SK-N-MC (cell line): ENCODE data around the gene LILRB4.

Experiments
- EZH2 ChIP-seq: fragments of 200-600 bp; sonication (generic); IDR thresholded peaks from one replicate; pipeline ENCODE4 v1.6.1; 2017; ENCODE audit warnings: antibody characterized with exemption
- FOXP2 ChIP-seq: optimal IDR thresholded peaks from 2 replicates; pipeline ENCODE3; 2011; ENCODE audit warnings: mild to moderate bottlenecking, moderate library complexity; ENCODE audit not compliant: insufficient read depth; ENCODE audit errors: extremely low read length, control extremely low read depth
- POLR2AphosphoS5 ChIP-seq: IDR thresholded peaks from 2 replicates; pipeline ENCODE4 v1.6.1; 2012; ENCODE audit warnings: mild to moderate bottlenecking, low read depth, low read length, borderline replicate concordance

DNA sequence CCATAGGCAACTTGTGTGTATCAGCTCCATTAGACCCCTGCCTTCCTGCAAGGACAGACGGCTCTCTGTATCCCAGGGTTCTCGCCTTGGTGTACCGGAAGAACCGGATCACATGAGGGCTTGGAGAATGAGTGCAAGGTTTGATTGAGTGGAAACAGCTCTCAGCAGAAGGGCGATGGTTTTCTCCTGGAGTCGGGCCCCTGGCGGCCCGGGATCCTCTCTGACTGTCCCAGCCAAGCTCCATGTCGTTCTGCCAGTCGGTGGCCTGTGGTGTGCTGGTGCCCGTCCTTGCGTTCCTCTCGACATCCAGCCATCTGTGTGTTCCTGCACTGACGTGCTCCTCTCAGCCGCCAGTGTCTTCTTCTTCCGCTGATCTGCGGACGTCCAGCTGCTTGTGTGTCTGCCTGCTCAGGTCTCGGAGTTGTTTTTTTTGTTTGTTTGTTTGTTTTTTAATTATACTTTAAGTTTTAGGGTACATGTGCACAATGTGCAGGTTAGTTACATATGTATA is 16.4 kb upstream of the LILRB4 start:
- no peak for TF ChIP-seq EZH2
- no peak for TF ChIP-seq POLR2AphosphoS5
- TF ChIP-seq FOXP2 = no peak
